Measurements from ENCODE around the gene EDARADD.
A peak's percentile ranks its signal among the peaks of the same experiment; 100 is the strongest.
"Not testable (repeated sequence)": the region's sequence is repeated elsewhere in the genome, so short reads cannot be mapped to it uniquely, and the experiment has no call there.

Gene EDARADD

DNA sequence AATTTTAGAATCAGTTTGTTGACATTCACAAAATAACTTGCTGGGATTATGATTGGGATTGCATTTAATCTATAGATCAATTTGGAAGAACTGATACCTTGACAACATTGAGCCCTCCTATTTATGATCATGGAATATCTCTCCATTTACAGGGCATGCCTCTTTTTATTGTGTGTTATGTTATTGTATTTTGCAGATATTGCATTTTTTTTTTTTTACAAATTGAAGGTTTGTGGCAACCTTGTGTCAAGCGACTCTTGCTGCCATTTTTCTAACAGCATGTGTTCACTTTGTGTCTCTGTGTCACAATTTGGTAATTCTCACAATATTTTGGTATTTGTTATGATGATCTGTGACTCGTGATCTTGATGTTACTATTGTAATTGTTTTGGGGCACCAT is 46.3 kb downstream of the EDARADD start:
- no peak for DNase-seq

DNA sequence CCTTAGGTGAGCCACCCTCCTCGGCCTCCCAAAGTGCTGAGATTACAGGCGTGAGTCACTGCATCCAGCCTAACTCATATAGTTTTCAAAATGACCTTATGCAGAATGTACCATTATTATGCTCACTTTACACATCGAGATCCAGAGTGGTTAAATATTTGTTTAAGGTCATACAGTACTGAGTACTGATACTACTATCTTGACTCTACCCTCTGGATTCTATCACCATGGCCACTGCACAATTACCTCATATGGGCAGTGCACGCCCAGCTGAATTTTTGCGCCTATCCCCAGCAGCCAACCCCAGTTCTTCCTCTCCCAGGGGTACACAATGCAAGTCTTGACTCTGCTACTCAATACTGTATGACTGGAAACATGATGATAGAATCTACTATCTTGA is 56.7 kb downstream of the EDARADD start:
- DNase-seq: no peak

GRCh38 chr1:236451796-236452373 is 57.8 kb downstream of the EDARADD start:
- DNase-seq: no peak

GRCh38 chr1:236455243-236455642 is 61.2 kb downstream of the EDARADD start:
- DNase-seq: no peak

DNA sequence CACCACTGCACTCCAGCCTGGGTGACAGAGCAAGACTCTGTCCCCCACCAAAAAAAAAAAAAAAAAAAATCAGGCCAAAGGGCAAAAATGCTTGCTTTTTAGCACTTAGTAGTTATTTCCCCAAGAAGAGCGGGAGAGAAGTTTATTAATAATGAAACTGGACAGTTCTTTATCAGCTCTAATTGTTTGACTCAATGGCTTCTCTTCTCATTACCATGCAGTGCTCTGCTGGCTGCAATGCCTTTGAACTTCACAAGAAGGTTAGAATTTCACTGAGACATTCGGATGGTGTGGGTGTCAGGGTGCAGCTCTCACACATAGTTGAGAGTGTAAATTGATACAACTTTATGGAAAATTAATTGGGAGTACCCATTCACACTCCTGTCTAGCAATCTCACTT is 63.7 kb downstream of the EDARADD start:
- no peak for DNase-seq

- DNase-seq: no peak
Measured at GRCh38 chr1:236458996-236459395, 64.9 kb downstream of the EDARADD start.

DNA sequence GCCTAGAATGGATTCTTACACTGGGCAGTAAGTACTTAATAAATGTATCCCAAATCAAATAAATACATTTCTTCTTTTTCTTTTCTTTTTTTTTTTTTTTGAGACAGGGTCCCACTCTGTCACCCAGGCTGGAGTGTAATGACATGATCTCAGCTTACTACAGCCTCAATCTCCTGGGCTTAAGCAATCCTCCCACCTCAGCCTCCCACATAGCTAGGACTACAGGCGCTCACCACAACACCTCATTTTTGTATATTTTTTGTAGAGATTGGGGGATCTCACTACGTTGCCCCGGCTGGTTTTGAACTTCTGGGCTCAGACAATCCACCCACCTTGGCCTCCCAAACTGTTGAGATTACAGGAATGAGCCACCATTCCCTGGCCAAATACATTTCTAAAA is 66.0 kb downstream of the EDARADD start:
- DNase-seq: no peak

DNA sequence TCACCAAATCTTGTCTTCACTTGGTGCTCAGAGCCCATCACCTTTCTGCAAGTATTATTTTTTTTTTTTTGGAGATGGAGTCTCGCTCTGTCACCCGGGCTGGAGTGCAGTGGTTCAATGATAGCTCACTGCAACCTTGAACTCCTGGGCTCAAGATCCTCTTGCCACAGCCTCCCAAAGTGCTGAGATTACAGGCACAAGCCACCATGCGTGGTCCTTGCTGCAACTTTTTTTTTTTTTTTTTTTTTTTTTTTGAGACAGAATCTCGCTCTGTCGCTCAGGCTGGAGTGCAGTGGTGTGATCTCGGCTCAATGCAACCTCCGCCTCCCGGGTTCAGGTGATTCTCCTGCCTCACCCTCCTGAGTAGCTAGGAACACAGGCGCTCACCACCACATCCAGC is 70.1 kb downstream of the EDARADD start:
- DNase-seq: not testable (repeated sequence)

DNA sequence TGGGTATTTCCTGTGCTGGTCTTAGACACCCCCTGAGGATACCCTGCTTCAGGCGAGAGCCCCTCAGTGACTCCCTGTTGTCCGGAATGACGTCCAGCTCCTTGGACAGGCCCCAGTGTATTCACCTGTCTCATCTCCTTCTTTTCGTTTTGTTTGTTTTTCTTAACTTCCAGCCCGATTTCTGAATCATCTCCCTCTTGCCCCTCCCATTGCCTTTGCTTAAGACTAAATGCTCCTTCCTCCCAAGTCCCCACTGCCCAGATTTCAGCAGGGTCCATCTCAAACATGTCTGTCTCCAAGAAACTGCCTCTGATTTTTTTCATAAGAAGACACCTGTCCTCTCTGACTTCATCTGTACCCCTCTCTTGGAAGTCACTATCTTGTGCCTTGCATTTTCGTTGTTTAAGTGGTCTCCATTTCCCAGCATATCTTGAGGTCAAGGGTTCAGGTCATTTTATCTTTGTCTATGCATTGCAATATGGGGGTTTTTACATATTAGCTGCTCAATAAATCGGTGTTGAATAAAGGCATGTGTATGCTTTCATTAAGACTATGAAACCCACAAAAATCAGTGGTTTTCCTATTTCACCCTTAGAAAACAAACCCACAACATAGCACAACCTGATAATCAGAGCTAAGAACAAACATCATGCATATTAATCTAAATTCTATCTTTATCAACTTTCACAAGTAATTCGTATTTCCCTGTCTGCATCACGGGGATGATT is 71.3 kb downstream of the EDARADD start:
- no peak for DNase-seq

DNA sequence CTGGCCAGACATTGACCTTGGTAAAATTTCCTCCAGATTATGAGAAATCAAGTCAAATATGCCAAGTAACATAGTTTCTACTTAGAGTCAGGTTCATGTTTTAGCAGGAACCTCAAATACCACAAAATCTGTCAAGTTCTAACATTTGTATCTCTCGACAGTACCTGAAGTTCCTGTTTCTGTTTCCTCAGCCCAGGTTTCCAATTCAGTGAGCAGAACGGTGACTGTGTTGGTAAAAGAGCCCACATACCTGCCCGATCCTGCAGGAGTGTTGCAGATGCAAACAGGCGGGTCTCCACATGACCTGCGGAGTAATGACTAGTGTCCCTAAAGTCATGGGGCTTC is 71.8 kb downstream of the EDARADD start:
- no peak for DNase-seq

DNA sequence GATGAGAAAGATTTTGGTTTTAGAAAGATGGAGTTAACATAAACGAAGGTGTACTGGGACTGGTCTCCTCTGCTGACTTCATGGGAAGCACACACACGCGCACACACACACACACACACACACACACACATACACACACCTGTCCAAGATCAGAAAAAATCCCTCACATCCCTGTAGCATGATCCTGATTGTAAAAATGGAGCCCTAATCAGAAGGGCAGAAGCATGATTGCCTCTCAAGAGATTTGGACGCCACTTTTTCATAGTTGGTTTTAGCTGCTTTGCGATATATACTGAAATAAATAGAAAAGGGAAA is 73.2 kb downstream of the EDARADD start:
- DNase-seq: no peak

- no peak for DNase-seq
Measured at GRCh38 chr1:236468625-236469024, 74.5 kb downstream of the EDARADD start.

DNA sequence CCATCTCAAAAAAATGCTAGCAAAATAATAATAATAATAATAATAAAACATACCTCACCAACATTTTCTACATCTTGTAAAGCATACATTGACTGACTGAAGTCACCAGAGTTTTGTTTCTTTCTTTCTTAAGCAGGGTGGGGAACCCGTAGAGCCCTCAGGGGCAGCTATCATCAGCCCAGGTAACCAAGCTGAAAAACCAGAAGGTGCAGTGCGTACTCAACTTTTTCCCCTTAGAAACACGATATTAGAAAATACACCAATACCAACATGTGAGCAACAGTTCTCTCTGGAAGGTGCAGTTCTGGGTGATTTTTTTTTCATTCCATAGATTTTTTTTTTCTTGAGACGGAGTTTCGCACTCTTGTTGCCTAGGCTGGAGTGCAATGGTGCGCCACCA is 75.4 kb downstream of the EDARADD start:
- DNase-seq: no peak

GRCh38 chr1:236471096-236471495 is 77.0 kb downstream of the EDARADD start:
- DNase-seq: no peak

DNA sequence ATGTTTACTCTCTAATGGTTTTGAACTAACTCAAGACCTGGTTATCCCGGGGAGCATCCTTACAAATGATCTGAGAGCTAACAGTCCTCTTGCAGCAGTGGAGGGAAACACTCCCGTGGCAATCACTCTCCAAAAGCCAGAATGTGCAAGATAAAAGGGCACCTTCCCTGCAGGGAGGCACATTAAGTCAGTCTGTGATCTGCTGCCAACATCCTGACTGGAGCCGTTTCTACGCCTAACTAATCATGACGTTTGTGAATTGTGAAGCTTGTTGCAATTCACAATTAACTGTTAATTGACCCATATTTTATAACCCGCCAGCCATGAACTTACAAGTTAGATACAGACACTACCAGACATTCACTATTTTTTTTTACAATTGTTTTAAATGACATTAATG is 77.6 kb downstream of the EDARADD start:
- DNase-seq: peak; percentile 24

- DNase-seq: no peak
Measured at GRCh38 chr1:236472850-236473788, 79.0 kb downstream of the EDARADD start.

- DNase-seq: no peak
Measured at GRCh38 chr1:236476019-236476418, 81.9 kb downstream of the EDARADD start.

DNA sequence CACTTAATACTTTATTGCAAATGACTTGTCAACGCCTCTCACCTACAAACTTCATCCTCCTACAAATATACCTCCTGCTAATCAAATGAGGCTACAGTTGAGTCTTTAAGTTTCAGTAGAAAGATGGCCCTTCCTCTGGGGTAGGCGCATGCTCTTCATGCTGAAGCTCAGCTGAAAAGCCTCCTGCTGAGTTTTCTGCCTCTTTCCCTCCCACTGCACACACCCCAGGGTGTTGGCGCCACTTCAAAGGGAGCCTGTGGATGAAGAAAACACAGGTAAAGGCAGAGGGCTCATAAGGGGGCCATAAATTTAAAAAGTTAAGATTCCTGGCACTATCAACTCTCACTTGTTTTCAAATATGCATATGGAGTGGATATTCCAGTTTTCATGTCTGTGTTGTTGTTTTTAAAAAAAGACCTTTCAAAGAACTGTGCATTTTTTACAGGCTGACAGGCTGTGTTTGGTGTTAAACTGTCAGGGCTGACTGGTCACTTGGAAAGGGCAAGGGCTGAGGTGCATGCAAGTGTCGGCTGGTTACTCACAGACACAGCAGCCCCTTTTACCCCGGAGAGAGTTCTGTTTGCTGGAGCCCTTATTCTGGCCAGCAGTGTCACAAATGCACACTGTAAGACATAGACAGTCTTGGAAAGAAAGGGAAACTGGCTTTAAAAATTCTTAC is 86.8 kb downstream of the EDARADD start:
- no peak for DNase-seq

DNA sequence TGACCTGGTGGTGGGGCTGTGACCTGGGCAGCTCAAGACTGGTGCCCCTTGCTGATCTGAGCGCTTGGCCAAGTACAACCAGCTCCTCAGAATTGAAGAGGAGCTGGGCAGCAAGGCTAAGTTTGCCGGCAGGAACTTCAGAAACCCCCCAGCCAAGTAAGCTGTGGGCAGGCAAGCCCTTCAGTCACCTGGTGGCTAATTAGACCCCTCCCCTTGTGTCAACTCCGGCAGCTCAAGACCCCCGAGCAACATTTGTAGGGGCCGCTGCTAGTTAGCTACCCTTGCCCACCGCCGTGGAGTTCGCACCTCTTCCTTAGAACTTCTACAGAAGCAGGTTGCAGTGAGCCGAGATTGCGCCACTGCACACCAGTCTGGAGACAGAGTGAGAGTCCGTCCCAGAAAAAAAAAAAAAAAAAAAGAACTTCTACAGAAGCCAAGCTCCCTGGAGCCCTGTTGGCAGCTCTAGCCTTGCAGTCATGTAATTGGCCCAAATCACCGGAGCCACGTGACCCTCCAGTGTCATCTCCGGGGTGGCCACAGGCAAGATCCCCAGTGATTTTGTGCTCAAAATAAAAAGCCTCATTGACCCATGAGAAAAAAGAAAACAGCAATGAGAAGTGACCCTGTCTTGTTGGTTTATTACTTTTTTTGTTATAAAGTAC is 90.4 kb downstream of the EDARADD start:
- DNase-seq: no peak

GRCh38 chr1:236486356-236487002 is 92.4 kb downstream of the EDARADD start:
- DNase-seq: no peak

DNA sequence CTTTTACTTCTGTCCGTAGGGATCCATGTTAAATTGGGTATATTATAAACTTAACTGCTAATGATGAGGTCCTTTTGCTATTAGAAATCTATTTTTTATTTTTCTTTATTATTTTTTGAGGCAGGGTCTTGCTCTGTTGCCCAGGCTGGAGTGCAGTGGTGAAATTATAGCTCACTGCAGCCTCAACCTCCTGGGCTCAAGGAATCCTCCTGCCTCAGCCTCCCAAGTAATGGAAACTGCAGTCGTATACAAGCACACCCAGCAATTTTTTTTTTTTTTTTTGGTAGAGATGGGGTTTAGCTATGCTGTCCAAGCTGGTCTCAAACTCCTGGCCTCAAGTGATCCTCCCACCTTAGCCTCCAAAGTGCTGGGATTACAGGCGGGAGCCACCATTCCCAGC is 95.1 kb downstream of the EDARADD start:
- DNase-seq: not testable (repeated sequence)

- DNase-seq: peak; percentile 42
Measured at GRCh38 chr1:236489710-236490377, 95.8 kb downstream of the EDARADD start.
